Activated naive CD4-positive, alpha-beta T cell treated with anti-CD3 and anti-CD28 coated beads for 36 hours (primary cell): ENCODE results near the gene PSMD6. TPM values are rescaled to one million over a fixed set of nuclear protein-coding genes. Genes with fewer than 3 reads are reported as not detected.

Experiments
- CTCF ChIA-PET: fragments of 350-600 bp; sonication (Branson Sonifier 250); formaldehyde crosslinking; loops from one replicate; lab custom pipeline; 2021; ENCODE audit warnings: antibody characterized with exemption; lab: Charles Lee
- DNase-seq: peaks from one replicate; pipeline ENCODE4 v3.0.0-alpha.2; 2020
- H3K27ac Mint-ChIP-seq: one replicate; pipeline ENCODE4 v1.8.0; 2021; ENCODE audit warnings: mild to moderate bottlenecking, mixed read lengths
- H3K27me3 Mint-ChIP-seq: one replicate; pipeline ENCODE4 v1.8.0; 2021; ENCODE audit warnings: low read depth, mixed read lengths
- H3K36me3 Mint-ChIP-seq: one replicate; pipeline ENCODE4 v1.8.0; 2021; ENCODE audit warnings: low read depth, mixed read lengths
- H3K4me1 Mint-ChIP-seq: one replicate; pipeline ENCODE4 v1.8.0; 2021; ENCODE audit warnings: low read depth, mixed read lengths
- H3K4me3 Mint-ChIP-seq: one replicate; pipeline ENCODE4 v1.8.0; 2021; ENCODE audit warnings: mild to moderate bottlenecking, moderate library complexity, mixed read lengths
- H3K9me3 Mint-ChIP-seq: one replicate; pipeline ENCODE4 v1.8.0; 2021; ENCODE audit warnings: mixed read lengths
- intact Hi-C: fragments of 100-400 bp; cut with micrococcal nuclease; formaldehyde crosslinking; loops from one replicate; pipeline ENCODE4 v1.15.1; 2023
- total RNA-seq, 2 experiments: library from RNA; stranded (reverse); gene quantifications; one replicate each; pipeline ENCODE4 v1.2.3, GENCODE V29; 2021

Gene PSMD6
- total RNA-seq, 2 experiments from 2014 or later: 101 to 103 TPM

- intact Hi-C loops: no loop called here
- Mint-ChIP-seq H3K36me3 (no peaks in the 10 kb centered on the region), H3K9me3 (no peaks in the 10 kb centered on the region), H3K27ac (no peak overlapping the region), H3K4me3 (no peak overlapping the region), H3K4me1 (no peaks in the 10 kb centered on the region), H3K27me3 (peaks cover 38% of the 10 kb centered on the region)
- CTCF ChIA-PET: no interaction called here
- no peak for DNase-seq
Measured at GRCh38 chr3:64056606-64057180, 33.4 kb upstream of the PSMD6 start.

DNA sequence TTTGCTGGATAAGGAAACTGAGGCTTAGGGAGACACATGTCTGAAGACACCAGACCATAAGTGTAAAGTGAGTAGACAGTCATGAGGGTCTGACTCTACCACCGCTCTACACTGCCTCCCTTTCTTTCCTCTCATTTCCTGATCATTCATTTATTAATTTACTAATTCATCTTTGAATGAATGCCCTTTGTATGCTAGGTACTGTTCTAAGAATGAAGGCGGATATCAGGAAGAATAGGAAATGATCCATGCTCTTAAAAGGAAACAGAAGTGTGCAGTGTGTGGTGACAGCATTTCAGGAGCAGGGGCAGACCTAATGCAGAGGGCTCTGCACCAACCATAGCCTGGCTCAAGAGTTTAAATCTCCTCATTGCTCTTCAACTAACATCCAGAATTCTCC is 31.8 kb upstream of the PSMD6 start:
- no peak overlapping the region for H3K27ac Mint-ChIP-seq
- H3K36me3 Mint-ChIP-seq: no peaks in the 10 kb centered on the region
- DNase-seq: no peak
- H3K4me3 Mint-ChIP-seq: no peak overlapping the region
- peaks cover 4% of the 10 kb centered on the region for H3K4me1 Mint-ChIP-seq
- H3K9me3 Mint-ChIP-seq: no peaks in the 10 kb centered on the region
- intact Hi-C loops: no loop called here
- peaks cover 31% of the 10 kb centered on the region for H3K27me3 Mint-ChIP-seq
- CTCF ChIA-PET: no interaction called here

- no peak for DNase-seq
- Mint-ChIP-seq H3K27me3 (peaks cover 33% of the 10 kb centered on the region), H3K4me3 (no peak overlapping the region), H3K4me1 (peaks cover 4% of the 10 kb centered on the region), H3K27ac (no peak overlapping the region), H3K36me3 (no peaks in the 10 kb centered on the region), H3K9me3 (no peaks in the 10 kb centered on the region)
- intact Hi-C loops: no loop called here
- CTCF ChIA-PET: no interaction called here
Measured at GRCh38 chr3:64054488-64054887, 31.2 kb upstream of the PSMD6 start.

DNA sequence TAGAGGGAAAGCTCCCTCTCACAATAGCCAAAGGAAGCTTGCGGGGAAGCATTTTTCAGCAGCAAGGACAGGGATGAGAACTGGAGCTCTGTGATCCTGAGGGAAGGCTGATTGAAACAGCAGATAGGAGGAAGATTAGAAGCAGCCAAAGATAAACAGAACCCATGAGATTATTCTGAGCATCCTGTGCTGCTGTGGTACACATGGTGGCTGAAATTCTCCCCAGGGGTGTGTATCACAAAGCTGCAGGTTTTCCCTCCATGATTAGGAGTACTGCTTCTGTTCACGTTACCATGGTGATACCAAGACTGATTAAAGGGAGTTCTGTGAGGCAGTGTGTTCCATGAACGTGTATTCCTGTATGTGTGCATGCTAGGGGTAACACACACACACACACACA is 30.3 kb upstream of the PSMD6 start:
- CTCF ChIA-PET: no interaction called here
- H3K27ac Mint-ChIP-seq: no peak overlapping the region
- H3K4me1 Mint-ChIP-seq: peaks cover 8% of the 10 kb centered on the region
- no peaks in the 10 kb centered on the region for H3K9me3 Mint-ChIP-seq
- peaks cover 34% of the 10 kb centered on the region for H3K27me3 Mint-ChIP-seq
- H3K36me3 Mint-ChIP-seq: no peaks in the 10 kb centered on the region
- no peak for DNase-seq
- intact Hi-C loops: no loop called here
- no peak overlapping the region for H3K4me3 Mint-ChIP-seq

DNA sequence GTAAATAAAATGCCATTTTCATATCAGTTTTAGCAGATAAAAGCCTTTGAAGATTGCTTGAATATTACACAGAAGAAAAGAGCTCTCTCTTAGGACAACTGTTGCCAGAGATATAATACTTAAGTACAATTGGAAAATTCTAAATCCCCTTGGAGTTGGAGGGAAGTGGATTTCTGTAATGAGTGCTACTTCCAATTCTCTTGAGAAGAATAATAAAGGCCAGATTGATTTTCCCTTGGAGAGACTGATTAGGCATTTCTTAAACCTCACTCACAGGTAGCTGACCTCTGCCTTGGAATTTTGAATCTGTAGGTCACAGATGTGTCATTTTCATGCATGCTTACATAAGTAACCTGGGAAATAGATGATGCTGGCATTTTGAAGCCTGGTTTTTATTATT is 29.8 kb upstream of the PSMD6 start:
- Mint-ChIP-seq H3K4me1 (peaks cover 9% of the 10 kb centered on the region), H3K9me3 (no peaks in the 10 kb centered on the region), H3K4me3 (no peak overlapping the region), H3K27me3 (peaks cover 31% of the 10 kb centered on the region), H3K36me3 (no peaks in the 10 kb centered on the region), H3K27ac (no peak overlapping the region)
- CTCF ChIA-PET: interaction anchor here (1.2 to 1.3 kb wide), 2 partner anchors 22 to 411 kb away, joined by 3 to 4 read pairs; no protein-coding TSS in a partner anchor
- intact Hi-C loops: no loop called here
- DNase-seq: no peak

GRCh38 chr3:64049832-64050231 is 26.5 kb upstream of the PSMD6 start:
- H3K27me3 Mint-ChIP-seq: peaks cover 18% of the 10 kb centered on the region
- no peaks in the 10 kb centered on the region for H3K9me3 Mint-ChIP-seq
- CTCF ChIA-PET: interaction anchor here (0.6 kb wide), 1 partner anchor 19 kb away, joined by 4 read pairs; no protein-coding TSS in a partner anchor
- no peak overlapping the region for H3K27ac Mint-ChIP-seq
- peaks cover 9% of the 10 kb centered on the region for H3K4me1 Mint-ChIP-seq
- DNase-seq: no peak
- H3K4me3 Mint-ChIP-seq: no peak overlapping the region
- intact Hi-C loops: no loop called here
- H3K36me3 Mint-ChIP-seq: no peaks in the 10 kb centered on the region

DNA sequence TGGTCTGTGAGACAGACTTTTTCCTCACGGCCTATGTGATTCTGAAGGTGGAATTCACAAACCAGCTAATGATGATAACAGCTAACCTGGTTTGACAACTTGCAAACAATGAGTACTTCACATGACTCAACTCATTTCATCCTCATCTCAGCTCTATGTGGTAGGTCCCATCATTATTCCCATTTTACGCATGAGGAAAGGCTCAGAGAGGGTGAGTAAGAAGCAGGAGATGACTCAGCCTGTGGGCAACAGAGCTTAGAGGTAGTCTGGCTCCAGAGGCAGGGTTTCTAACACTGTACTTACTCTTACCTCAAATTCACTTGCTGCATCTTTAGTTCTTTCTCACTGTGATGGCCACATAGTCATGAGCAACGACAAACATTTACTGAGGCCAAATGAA is 25.8 kb upstream of the PSMD6 start:
- H3K4me1 Mint-ChIP-seq: peaks cover 9% of the 10 kb centered on the region
- CTCF ChIA-PET: interaction anchor here (0.6 kb wide), 2 partner anchors 16 to 18 kb away, joined by 3 to 4 read pairs; no protein-coding TSS in a partner anchor
- peak; percentile 6 for DNase-seq
- H3K4me3 Mint-ChIP-seq: no peak overlapping the region
- intact Hi-C loops: no loop called here
- H3K27ac Mint-ChIP-seq: no peak overlapping the region
- no peaks in the 10 kb centered on the region for H3K36me3 Mint-ChIP-seq
- peaks cover 18% of the 10 kb centered on the region for H3K27me3 Mint-ChIP-seq
- H3K9me3 Mint-ChIP-seq: no peaks in the 10 kb centered on the region

DNA sequence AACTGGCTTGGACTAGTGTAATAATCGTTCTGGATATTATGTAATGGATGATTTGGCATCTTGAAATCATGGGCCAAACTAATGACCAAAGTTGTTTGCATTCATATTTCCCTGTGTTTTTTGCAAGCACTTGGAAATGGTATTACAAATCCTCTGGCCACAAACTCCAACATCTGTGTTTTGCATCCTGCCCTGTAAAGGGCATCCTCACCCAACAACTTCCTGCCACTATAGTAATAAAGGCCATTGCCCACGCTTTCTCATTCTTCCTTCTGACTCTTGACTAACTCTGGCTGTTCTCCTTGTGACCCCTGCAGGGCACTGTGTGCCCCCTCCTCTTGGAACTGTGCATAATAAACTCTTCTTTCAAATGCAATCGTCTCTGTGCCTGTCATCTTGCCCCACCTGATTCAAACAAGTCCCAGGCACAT is 25.4 kb upstream of the PSMD6 start:
- H3K4me3 Mint-ChIP-seq: no peak overlapping the region
- H3K9me3 Mint-ChIP-seq: no peaks in the 10 kb centered on the region
- CTCF ChIA-PET: no interaction called here
- intact Hi-C loops: no loop called here
- DNase-seq: no peak
- no peak overlapping the region for H3K27ac Mint-ChIP-seq
- peaks cover 23% of the 10 kb centered on the region for H3K27me3 Mint-ChIP-seq
- H3K4me1 Mint-ChIP-seq: peaks cover 9% of the 10 kb centered on the region
- no peaks in the 10 kb centered on the region for H3K36me3 Mint-ChIP-seq

GRCh38 chr3:64047787-64048186 is 24.5 kb upstream of the PSMD6 start:
- H3K36me3 Mint-ChIP-seq: no peaks in the 10 kb centered on the region
- CTCF ChIA-PET: no interaction called here
- H3K27me3 Mint-ChIP-seq: peaks cover 27% of the 10 kb centered on the region
- no peak for DNase-seq
- peaks cover 9% of the 10 kb centered on the region for H3K4me1 Mint-ChIP-seq
- H3K4me3 Mint-ChIP-seq: no peak overlapping the region
- H3K9me3 Mint-ChIP-seq: no peaks in the 10 kb centered on the region
- H3K27ac Mint-ChIP-seq: no peak overlapping the region
- intact Hi-C loops: no loop called here

DNA sequence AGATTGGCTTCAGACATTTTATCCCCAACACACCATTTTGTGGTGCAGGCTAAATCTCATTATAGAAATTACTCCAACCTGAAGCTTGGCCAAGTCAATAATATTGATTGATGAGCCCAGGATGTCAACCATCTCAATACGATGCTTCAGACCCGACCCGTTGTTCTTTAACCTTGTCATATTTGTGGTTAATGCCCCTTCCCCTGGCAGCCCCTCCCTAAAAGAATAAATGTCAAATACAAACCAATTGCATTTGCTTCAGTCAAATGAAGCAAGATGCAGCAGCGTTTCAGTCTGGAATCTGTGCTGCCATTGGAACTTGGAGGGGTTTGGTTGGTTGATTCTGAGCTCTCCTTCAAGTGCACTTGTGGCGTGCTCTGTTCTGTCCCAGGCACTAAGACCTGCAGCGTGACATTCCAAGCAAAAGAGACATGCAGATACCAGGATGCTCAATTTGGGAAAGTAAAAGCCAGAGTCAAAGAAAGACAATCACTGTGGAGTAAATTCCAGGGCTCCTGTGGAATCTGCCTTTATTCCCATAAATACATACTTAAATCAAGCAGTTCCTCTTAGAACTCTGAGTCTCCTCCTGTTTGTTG is 23.8 kb upstream of the PSMD6 start:
- no peak overlapping the region for H3K4me3 Mint-ChIP-seq
- CTCF ChIA-PET: interaction anchor here (0.6 kb wide), 1 partner anchor 26 kb away, joined by 5 read pairs; no protein-coding TSS in a partner anchor
- H3K9me3 Mint-ChIP-seq: no peaks in the 10 kb centered on the region
- no peaks in the 10 kb centered on the region for H3K36me3 Mint-ChIP-seq
- intact Hi-C loops: no loop called here
- no peak overlapping the region for H3K27ac Mint-ChIP-seq
- DNase-seq: no peak
- peaks cover 29% of the 10 kb centered on the region for H3K27me3 Mint-ChIP-seq
- peaks cover 9% of the 10 kb centered on the region for H3K4me1 Mint-ChIP-seq

- H3K9me3 Mint-ChIP-seq: no peaks in the 10 kb centered on the region
- H3K27me3 Mint-ChIP-seq: peaks cover 31% of the 10 kb centered on the region
- DNase-seq: no peak
- peaks cover 9% of the 10 kb centered on the region for H3K4me1 Mint-ChIP-seq
- H3K36me3 Mint-ChIP-seq: no peaks in the 10 kb centered on the region
- H3K27ac Mint-ChIP-seq: no peak overlapping the region
- CTCF ChIA-PET: interaction anchor here (0.6 kb wide), 1 partner anchor 27 kb away, joined by 5 read pairs; no protein-coding TSS in a partner anchor
- intact Hi-C loops: no loop called here
- no peak overlapping the region for H3K4me3 Mint-ChIP-seq
Measured at GRCh38 chr3:64046592-64046991, 23.3 kb upstream of the PSMD6 start.

GRCh38 chr3:64042952-64043351 is 19.7 kb upstream of the PSMD6 start:
- CTCF ChIA-PET: no interaction called here
- Mint-ChIP-seq H3K27me3 (peaks cover 26% of the 10 kb centered on the region), H3K27ac (no peak overlapping the region), H3K9me3 (no peaks in the 10 kb centered on the region), H3K4me3 (no peak overlapping the region), H3K4me1 (no peaks in the 10 kb centered on the region), H3K36me3 (no peaks in the 10 kb centered on the region)
- DNase-seq: no peak
- intact Hi-C loops: no loop called here
